ENCODE data around the gene ARHGEF9. TPM values are rescaled to one million over a fixed set of nuclear protein-coding genes. Genes with fewer than 3 reads are reported as not detected.

Gene ARHGEF9
- total RNA-seq, 2 experiments from 2014 or later, result 16.5 to 19.4 TPM

- no peak overlapping the region for H3K27ac Mint-ChIP-seq
- CTCF ChIA-PET, result no interaction called here
- POLR2A ChIA-PET, result no interaction called here
- no peaks in the 10 kb centered on the region for H3K9me3 Mint-ChIP-seq
- no peak for ATAC-seq
- intact Hi-C loops (cut with micrococcal nuclease), result no loop called here
- H3K4me3 Mint-ChIP-seq, result no peak overlapping the region
- no peaks in the 10 kb centered on the region for H3K27me3 Mint-ChIP-seq
- no peak for DNase-seq
- H3K36me3 Mint-ChIP-seq (ENCODE audit: low read depth), result peaks cover 2% of the 10 kb centered on the region
- TF ChIP-seq, protein P1, sequence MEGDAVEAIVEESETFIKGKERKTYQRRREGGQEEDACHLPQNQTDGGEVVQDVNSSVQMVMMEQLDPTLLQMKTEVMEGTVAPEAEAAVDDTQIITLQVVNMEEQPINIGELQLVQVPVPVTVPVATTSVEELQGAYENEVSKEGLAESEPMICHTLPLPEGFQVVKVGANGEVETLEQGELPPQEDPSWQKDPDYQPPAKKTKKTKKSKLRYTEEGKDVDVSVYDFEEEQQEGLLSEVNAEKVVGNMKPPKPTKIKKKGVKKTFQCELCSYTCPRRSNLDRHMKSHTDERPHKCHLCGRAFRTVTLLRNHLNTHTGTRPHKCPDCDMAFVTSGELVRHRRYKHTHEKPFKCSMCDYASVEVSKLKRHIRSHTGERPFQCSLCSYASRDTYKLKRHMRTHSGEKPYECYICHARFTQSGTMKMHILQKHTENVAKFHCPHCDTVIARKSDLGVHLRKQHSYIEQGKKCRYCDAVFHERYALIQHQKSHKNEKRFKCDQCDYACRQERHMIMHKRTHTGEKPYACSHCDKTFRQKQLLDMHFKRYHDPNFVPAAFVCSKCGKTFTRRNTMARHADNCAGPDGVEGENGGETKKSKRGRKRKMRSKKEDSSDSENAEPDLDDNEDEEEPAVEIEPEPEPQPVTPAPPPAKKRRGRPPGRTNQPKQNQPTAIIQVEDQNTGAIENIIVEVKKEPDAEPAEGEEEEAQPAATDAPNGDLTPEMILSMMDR (IDR thresholded peaks at IDR 0.05), result no peak
- H3K4me1 Mint-ChIP-seq (ENCODE audit: low read depth), result peaks cover 56% of the 10 kb centered on the region
These were observed 41.4 kb downstream of the ARHGEF9 start for GRCh38 chrX:63743596-63743995.

DNA sequence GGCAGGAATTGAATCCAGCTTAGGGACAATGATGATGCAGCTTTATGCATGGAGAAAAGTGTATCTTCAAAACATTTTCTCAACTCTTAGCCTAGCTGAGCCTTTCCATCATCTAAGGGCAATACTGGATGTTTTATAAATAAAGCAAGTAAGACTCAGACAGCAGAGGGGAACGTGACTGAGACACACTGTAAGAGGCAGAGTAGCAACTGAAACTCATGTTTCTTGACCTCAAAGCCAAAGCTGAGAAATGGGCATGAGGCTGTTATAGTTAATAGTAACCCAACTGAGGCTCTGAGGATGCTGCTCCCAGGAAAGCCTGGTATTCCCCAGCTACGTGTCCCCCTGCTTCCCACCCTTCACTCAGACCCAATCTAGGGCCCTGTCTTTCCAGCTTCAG lies 44.6 kb downstream of the ARHGEF9 start:
- Mint-ChIP-seq H3K4me1 (ENCODE audit: low read depth) (peaks cover 38% of the 10 kb centered on the region), H3K9me3 (no peaks in the 10 kb centered on the region), H3K27ac (no peak overlapping the region), H3K4me3 (no peak overlapping the region), H3K27me3 (no peaks in the 10 kb centered on the region), H3K36me3 (ENCODE audit: low read depth) (no peaks in the 10 kb centered on the region)
- TF ChIP-seq, protein P1 (IDR thresholded peaks at IDR 0.05), result no peak
- ChIA-PET CTCF (no interaction called here), POLR2A (no interaction called here)
- intact Hi-C loops (cut with micrococcal nuclease), result no loop called here
- DNase-seq (no peak), ATAC-seq (no peak)

DNA sequence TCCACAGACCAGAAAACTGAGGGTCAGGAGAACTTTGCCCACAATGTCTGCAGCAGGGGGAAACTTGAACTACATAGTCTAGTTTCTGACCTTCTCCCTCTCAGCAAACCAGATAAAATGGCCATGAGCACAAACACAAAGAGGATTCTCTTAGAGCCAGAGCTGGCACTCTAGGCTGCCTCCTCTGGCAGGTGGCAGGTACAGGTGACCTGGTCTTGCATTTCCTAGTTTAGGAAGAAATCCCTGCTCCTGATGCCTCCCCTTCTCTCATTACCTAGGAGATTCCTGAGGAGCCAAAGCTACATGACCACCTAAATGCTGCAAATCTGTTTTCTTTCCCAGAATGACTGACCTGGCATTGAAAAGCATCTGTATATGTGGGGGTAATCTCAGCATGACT lies 45.1 kb downstream of the ARHGEF9 start:
- ATAC-seq (no peak), DNase-seq (no peak)
- H3K36me3 Mint-ChIP-seq (ENCODE audit: low read depth), result no peaks in the 10 kb centered on the region
- ChIA-PET POLR2A (no interaction called here), CTCF (interaction anchor here (1.6 kb wide), 1 partner anchor 19 kb away, joined by 3 read pairs; no protein-coding TSS in a partner anchor)
- no peak overlapping the region for H3K27ac Mint-ChIP-seq
- TF ChIP-seq, protein P1 (IDR thresholded peaks at IDR 0.05), result no peak
- H3K9me3 Mint-ChIP-seq, result no peaks in the 10 kb centered on the region
- H3K4me1 Mint-ChIP-seq (ENCODE audit: low read depth), result peaks cover 35% of the 10 kb centered on the region
- H3K27me3 Mint-ChIP-seq, result no peaks in the 10 kb centered on the region
- no peak overlapping the region for H3K4me3 Mint-ChIP-seq
- intact Hi-C loops (cut with micrococcal nuclease), result no loop called here

- peaks cover 25% of the 10 kb centered on the region for H3K4me1 Mint-ChIP-seq (ENCODE audit: low read depth)
- no peaks in the 10 kb centered on the region for H3K9me3 Mint-ChIP-seq
- ChIA-PET POLR2A (interaction anchor here (0.6 kb wide), 1 partner anchor 836 kb away, joined by 3 read pairs; no protein-coding TSS in a partner anchor), CTCF (interaction anchor here (1.6 kb wide), 1 partner anchor 20 kb away, joined by 3 read pairs; no protein-coding TSS in a partner anchor)
- no peaks in the 10 kb centered on the region for H3K27me3 Mint-ChIP-seq
- ATAC-seq (no peak), DNase-seq (no peak)
- no peak overlapping the region for H3K4me3 Mint-ChIP-seq
- no peaks in the 10 kb centered on the region for H3K36me3 Mint-ChIP-seq (ENCODE audit: low read depth)
- peak overlapping the region; percentile 49 for H3K27ac Mint-ChIP-seq
- intact Hi-C loops (cut with micrococcal nuclease), result no loop called here
- TF ChIP-seq, protein P1 (IDR thresholded peaks at IDR 0.05), result no peak
These were observed 46.3 kb downstream of the ARHGEF9 start for GRCh38 chrX:63738696-63739095.

GRCh38 chrX:63737131-63737921 lies 47.7 kb downstream of the ARHGEF9 start:
- POLR2A ChIA-PET, result no interaction called here

More at GRCh38 chrX:63737131-63737921, 47.7 kb downstream of the ARHGEF9 start:
- TF ChIP-seq, protein P1 (IDR thresholded peaks at IDR 0.05), result no peak
- Mint-ChIP-seq H3K27ac (no peak overlapping the region), H3K36me3 (ENCODE audit: low read depth) (no peaks in the 10 kb centered on the region), H3K27me3 (no peaks in the 10 kb centered on the region), H3K9me3 (no peaks in the 10 kb centered on the region), H3K4me3 (no peak overlapping the region), H3K4me1 (ENCODE audit: low read depth) (peaks cover 21% of the 10 kb centered on the region)
- intact Hi-C loops (cut with micrococcal nuclease), result no loop called here
- CTCF ChIA-PET, result interaction anchor here (0.6 kb wide), 1 partner anchor 182 kb away, joined by 3 read pairs; no protein-coding TSS in a partner anchor
- ATAC-seq (no peak), DNase-seq (no peak)

Measured in activated CD8-positive, alpha-beta T cell treated with anti-CD3 and anti-CD28 coated beads for 36 hours (primary cell).